ENCODE data around the gene BAHD1. TPM values are rescaled to one million over a fixed set of nuclear protein-coding genes. Genes with fewer than 3 reads are reported as not detected.

The BAHD1 gene
- total RNA-seq, 2 experiments from 2014 or later = 9.9 to 11.7 TPM

DNA sequence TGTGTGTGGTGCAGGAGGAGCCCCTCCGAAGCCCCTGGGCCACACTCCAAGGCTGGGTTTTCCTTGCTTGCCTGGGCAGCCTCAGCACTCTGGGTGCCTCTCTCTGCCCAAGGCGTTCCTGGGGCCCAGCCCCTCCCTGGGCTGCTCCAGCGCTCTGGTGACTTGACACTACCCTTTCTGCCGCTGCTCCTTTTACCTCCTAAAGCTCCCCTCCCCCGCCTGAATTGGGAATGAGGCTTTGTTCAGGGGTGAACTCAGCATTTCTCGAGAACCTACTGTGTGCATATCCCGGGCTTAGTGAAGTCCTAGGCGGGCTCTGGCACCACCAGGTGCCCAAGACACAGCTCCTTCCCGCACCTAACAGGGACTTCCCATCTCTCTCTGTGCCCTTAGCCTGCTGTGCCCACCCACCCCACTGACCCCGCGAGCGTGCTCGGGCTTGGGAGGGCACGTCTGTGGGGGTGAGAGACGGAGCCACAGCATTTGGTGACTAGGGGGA is 1.2 kb upstream of the BAHD1 start:
- CTCF ChIA-PET = interaction anchor here (0.9 to 2.7 kb wide), 5 partner anchors 14 to 129 kb away, joined by 3 to 9 read pairs (median 4); partner anchors contain the start of gene RPUSD2
- H3K27ac Mint-ChIP-seq = no peak overlapping the region
- no peaks in the 10 kb centered on the region for H3K9me3 Mint-ChIP-seq
- intact Hi-C loops (cut with micrococcal nuclease) = no loop called here
- peak overlapping the region; percentile 88 for H3K4me3 Mint-ChIP-seq
- peaks cover 53% of the 10 kb centered on the region for H3K4me1 Mint-ChIP-seq (ENCODE audit: low read depth)
- peaks cover 40% of the 10 kb centered on the region for H3K27me3 Mint-ChIP-seq (ENCODE audit: low read depth)
- H3K36me3 Mint-ChIP-seq (ENCODE audit: low read depth) = no peaks in the 10 kb centered on the region
- no peak for DNase-seq

DNA sequence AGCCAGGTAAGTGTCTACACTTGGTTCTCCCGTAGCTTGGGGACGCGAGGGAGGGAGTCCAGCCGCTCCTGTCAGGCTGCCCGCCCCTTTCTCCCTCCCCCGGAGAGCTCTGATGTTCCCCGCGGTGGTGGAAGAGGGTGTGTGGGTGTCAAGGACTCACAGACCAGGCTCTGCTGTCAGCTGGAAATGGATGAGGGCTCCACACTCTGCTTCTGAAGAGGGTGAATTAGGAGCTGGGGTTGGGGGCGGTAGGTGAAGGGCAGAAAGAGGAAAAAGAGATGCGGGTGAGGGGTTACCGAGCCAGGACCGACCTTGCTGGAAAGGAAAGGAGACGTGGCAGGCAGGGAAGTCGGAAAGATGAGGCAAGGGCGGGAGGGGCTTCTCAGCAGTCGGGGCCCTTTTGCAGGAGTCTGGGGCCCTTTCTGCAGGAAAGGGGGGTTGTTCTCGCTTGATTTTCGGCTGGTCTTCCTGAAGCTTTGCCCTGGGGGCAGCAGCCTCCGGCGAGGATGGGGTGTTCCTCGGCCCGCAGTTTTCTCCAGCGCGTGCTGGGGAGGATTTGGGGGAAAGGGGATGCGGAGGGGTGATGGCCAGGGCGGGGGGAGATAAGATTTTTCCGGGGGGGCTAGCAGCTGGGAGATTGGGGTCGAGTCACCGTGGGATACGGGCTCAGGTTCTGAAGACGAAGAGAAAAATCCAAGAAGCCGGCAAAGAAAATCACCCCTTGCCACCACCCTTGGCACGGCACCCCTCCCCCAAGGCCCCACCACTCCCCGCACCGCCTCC is 602 bp upstream of the BAHD1 start:
- CTCF ChIA-PET = interaction anchor here (0.7 to 2.7 kb wide), 8 partner anchors 9 to 331 kb away, joined by 3 to 9 read pairs (median 4); partner anchors contain the start of gene RPUSD2
- intact Hi-C loops (cut with micrococcal nuclease) = loop anchor here (1.0 to 2.0 kb wide), 2 partner anchors 53 to 155 kb away; partner anchors contain the start of gene KNL1
- DNase-seq = peak; percentile 36
- peaks cover 58% of the 10 kb centered on the region for H3K4me1 Mint-ChIP-seq (ENCODE audit: low read depth)
- no peaks in the 10 kb centered on the region for H3K9me3 Mint-ChIP-seq
- no peak overlapping the region for H3K27ac Mint-ChIP-seq
- peaks cover 40% of the 10 kb centered on the region for H3K27me3 Mint-ChIP-seq (ENCODE audit: low read depth)
- peak overlapping the region; percentile 88 for H3K4me3 Mint-ChIP-seq
- no peaks in the 10 kb centered on the region for H3K36me3 Mint-ChIP-seq (ENCODE audit: low read depth)

DNA sequence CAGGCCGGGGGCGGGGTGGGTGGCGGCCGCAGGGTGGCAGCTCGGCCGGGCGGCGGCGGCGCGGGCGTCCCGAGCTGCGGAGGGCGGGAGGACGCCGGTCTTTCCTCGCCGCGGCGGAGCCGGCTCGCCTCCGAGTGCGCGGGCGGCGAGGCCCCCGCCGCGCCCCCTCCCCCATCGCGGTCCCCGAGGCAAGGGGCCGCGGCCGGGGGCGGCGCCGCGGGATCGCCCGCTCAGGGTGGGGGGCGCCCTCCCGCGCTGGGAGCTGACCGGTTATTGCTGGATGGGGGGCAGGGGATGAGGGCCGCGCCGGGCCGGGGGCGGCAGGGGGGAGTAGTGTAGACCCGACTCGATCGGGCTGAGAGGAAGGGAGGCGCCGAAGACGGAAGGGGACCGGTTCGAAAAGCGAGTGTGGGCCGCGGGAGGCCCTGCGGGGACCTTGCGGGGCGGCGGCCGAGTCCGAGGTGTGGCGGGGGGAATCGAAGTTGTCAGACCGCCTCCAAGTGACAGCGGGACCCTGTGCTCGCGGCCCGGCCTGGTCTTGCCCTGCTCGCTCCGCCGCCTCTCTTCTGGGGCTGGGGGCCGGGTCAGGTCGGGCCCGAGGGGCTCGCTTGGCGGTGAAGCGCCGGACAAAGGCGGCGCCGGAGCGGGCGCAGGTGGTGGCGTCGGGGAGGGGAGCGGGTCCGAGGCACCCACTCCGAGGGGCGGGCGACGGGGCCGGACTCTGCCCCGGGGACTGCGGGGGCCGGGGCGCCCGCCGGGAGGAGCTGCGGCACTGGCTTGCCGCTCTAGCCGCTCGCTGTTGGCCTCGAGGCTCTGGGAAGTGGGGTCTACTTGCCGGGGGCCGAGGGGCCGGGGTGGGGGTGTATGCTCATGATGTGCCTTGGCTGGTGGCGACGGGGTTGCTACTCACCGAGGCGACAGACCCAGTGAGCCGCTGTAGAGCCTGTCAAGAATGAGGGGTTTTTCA is 1.1 kb downstream of the BAHD1 start:
- Mint-ChIP-seq H3K27ac (peak overlapping the region; percentile 54), H3K9me3 (no peaks in the 10 kb centered on the region), H3K4me1 (ENCODE audit: low read depth) (peaks cover 58% of the 10 kb centered on the region), H3K4me3 (peak overlapping the region; percentile 84), H3K27me3 (ENCODE audit: low read depth) (peaks cover 32% of the 10 kb centered on the region), H3K36me3 (ENCODE audit: low read depth) (no peaks in the 10 kb centered on the region)
- intact Hi-C loops (cut with micrococcal nuclease) = loop anchor here (1.0 to 2.0 kb wide), 5 partner anchors 10 to 153 kb away; partner anchors contain the start of genes CCDC32, CHST14 and KNL1
- peak; percentile 40 for DNase-seq
- CTCF ChIA-PET = interaction anchor here (0.7 to 2.6 kb wide), 11 partner anchors 8 to 163 kb away, joined by 3 to 21 read pairs (median 4); partner anchors contain the start of gene CHST14

DNA sequence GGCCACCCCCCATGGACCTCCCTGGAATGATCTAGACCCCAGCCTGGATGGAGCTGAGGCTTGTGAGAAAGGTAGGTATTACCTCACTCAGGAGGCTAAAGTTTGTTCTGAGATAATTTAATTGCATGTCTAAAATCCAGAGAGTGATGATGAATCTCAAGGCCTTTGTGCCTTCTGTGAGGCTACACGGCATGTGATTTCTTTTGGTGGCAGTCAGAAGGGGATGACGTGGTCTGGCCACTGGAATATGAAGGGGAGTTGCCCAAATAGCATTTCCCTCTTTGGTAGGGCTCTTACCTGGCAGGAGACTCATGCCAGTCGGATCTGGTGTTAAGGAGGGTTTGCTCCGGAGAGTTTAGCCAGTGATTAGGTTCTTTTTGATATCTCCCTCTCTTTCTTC is 2.5 kb downstream of the BAHD1 start:
- Mint-ChIP-seq H3K27ac (no peak overlapping the region), H3K9me3 (no peaks in the 10 kb centered on the region), H3K27me3 (ENCODE audit: low read depth) (peaks cover 20% of the 10 kb centered on the region), H3K4me1 (ENCODE audit: low read depth) (peaks cover 51% of the 10 kb centered on the region), H3K36me3 (ENCODE audit: low read depth) (no peaks in the 10 kb centered on the region), H3K4me3 (no peak overlapping the region)
- CTCF ChIA-PET = interaction anchor here (0.6 to 2.6 kb wide), 10 partner anchors 11 to 390 kb away, joined by 3 to 21 read pairs (median 4); partner anchors contain the start of genes CHST14 and INAFM2
- DNase-seq = no peak
- intact Hi-C loops (cut with micrococcal nuclease) = loop anchor here (2.0 kb wide), 2 partner anchors 28 to 122 kb away; partner anchors contain the start of genes CCDC32 and CHST14

DNA sequence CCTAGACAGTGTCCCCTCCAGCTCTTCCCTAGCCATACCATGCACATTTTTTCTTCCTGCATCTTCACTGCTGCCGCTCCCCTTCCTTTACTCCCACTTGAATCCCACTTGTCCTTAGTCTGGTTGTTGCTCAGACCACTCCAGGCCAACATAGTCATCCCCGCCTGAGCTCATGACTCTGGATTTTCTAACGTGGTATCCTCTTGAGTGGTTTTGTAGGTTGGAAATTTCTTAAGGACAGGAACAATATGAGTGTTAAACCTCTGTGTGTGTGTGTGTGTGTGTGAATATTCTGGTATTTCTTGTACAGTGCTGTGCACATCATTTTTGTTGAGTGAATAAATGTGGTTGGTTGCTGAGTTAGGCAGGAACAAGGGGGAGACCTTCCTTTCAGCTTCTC is 3.1 kb downstream of the BAHD1 start:
- Mint-ChIP-seq H3K4me1 (ENCODE audit: low read depth) (peaks cover 52% of the 10 kb centered on the region), H3K4me3 (peak overlapping the region; percentile 2), H3K27me3 (ENCODE audit: low read depth) (peaks cover 14% of the 10 kb centered on the region), H3K36me3 (ENCODE audit: low read depth) (no peaks in the 10 kb centered on the region), H3K27ac (no peak overlapping the region), H3K9me3 (no peaks in the 10 kb centered on the region)
- CTCF ChIA-PET = interaction anchor here (0.9 to 2.6 kb wide), 3 partner anchors 11 to 64 kb away, joined by 3 to 21 read pairs (median 3); no protein-coding TSS in a partner anchor
- intact Hi-C loops (cut with micrococcal nuclease) = loop anchor here (2.0 kb wide), 2 partner anchors 27 to 121 kb away; partner anchors contain the start of genes CCDC32 and CHST14
- DNase-seq = no peak

DNA sequence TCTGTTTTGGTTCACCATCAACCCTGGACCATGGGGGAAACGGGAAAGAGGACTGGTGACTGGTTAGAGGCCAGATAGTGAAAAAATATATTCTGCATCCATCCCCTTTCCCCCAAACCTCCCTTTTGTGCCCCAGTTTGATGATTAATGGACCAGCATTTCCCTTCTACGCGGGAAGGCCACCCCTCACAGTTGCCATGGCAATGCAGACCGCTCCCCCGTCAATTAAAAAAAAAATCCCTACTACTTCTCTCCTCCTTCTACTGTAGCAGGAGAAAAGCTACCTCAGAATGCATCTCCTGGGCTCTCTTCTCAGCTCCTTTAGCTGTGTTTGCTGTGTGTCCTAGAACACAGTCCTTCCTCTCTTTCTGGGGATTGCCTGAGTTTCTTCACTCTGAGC is 4.0 kb downstream of the BAHD1 start:
- Mint-ChIP-seq H3K9me3 (no peaks in the 10 kb centered on the region), H3K4me3 (no peak overlapping the region), H3K27me3 (ENCODE audit: low read depth) (peaks cover 5% of the 10 kb centered on the region), H3K36me3 (ENCODE audit: low read depth) (no peaks in the 10 kb centered on the region), H3K4me1 (ENCODE audit: low read depth) (peaks cover 54% of the 10 kb centered on the region), H3K27ac (no peak overlapping the region)
- no peak for DNase-seq
- intact Hi-C loops (cut with micrococcal nuclease) = no loop called here
- CTCF ChIA-PET = interaction anchor here (0.7 to 2.6 kb wide), 3 partner anchors 25 to 120 kb away, joined by 3 to 21 read pairs (median 4); partner anchors contain the start of gene CCDC32

DNA sequence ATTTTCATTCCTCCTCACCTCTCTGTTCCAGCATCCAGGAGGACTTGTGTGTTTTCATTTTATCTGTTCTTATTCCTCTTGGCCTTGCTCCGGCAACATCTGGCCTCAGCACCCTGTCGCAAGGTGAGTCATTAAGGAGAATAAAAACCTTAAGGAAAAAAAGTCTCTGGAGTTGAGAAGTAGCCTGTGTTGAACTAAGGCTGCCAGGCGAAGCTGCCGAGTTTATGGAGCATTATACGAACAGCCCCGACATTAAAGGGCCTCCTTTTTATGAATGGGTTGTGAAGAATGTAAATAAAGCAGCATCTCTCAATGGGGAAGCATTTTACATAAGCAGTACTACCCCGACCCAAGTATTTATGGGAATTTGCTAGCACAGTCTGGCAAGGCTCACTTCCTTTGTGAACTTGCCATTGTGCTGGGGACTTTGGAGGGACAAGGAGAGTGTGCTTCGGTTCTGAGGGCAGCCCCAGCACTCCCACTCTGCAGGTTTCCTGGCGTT is 4.7 kb downstream of the BAHD1 start:
- Mint-ChIP-seq H3K36me3 (ENCODE audit: low read depth) (no peaks in the 10 kb centered on the region), H3K27ac (peak overlapping the region; percentile 50), H3K9me3 (no peaks in the 10 kb centered on the region), H3K27me3 (ENCODE audit: low read depth) (no peaks in the 10 kb centered on the region), H3K4me3 (no peak overlapping the region), H3K4me1 (ENCODE audit: low read depth) (peaks cover 57% of the 10 kb centered on the region)
- intact Hi-C loops (cut with micrococcal nuclease) = no loop called here
- CTCF ChIA-PET = interaction anchor here (0.7 to 1.4 kb wide), 3 partner anchors 24 to 119 kb away, joined by 3 to 4 read pairs (median 3); partner anchors contain the start of gene CCDC32
- DNase-seq = no peak

DNA sequence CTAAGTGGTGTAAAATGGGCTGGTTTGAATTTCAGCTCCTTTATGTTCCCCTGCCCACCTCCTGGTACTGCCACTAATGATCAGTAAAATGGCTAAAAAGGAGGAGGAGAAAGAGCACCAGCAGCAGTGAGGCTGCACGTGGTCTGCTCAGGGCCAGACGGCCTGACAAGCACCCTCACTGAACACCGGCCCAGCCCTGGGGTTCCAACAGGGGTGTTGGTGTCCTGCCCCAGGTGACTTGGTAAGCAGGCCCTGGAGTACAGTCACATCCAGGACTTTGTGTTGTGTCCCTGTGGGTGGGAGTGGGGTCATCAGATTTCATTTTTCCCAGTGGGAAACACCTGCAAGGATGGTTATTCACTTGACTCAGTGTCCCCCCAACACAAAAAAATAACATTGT is 5.4 kb downstream of the BAHD1 start:
- no peak overlapping the region for H3K4me3 Mint-ChIP-seq
- intact Hi-C loops (cut with micrococcal nuclease) = no loop called here
- H3K36me3 Mint-ChIP-seq (ENCODE audit: low read depth) = no peaks in the 10 kb centered on the region
- H3K9me3 Mint-ChIP-seq = no peaks in the 10 kb centered on the region
- H3K4me1 Mint-ChIP-seq (ENCODE audit: low read depth) = peaks cover 61% of the 10 kb centered on the region
- CTCF ChIA-PET = interaction anchor here (1.0 to 1.4 kb wide), 3 partner anchors 67 to 119 kb away, joined by 3 to 4 read pairs (median 3); partner anchors contain the start of gene CCDC32
- DNase-seq = no peak
- H3K27ac Mint-ChIP-seq = peak overlapping the region; percentile 50
- no peaks in the 10 kb centered on the region for H3K27me3 Mint-ChIP-seq (ENCODE audit: low read depth)

DNA sequence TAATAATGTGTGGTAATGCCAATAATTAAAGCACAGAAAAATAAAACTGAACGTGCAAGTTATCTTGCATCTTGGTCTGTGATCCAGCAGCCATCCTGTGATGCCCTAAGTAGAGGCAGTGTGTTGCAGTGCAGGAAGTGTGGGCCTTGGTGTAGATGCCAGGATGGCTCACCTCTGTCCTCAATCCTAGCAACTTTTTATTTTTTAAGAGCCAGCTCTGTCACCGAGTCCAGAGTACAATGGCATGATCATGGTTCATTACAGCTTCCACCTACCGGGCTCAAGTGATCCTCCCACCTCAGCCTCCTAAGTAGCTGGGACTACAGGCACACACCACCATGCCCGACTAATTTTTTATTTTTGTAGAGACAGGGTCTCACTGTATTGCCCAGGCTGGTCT is 7.6 kb downstream of the BAHD1 start:
- intact Hi-C loops (cut with micrococcal nuclease) = no loop called here
- CTCF ChIA-PET = interaction anchor here (0.6 to 0.7 kb wide), 3 partner anchors 59 to 295 kb away, joined by 3 to 4 read pairs (median 3); no protein-coding TSS in a partner anchor
- peaks cover 72% of the 10 kb centered on the region for H3K4me1 Mint-ChIP-seq (ENCODE audit: low read depth)

DNA sequence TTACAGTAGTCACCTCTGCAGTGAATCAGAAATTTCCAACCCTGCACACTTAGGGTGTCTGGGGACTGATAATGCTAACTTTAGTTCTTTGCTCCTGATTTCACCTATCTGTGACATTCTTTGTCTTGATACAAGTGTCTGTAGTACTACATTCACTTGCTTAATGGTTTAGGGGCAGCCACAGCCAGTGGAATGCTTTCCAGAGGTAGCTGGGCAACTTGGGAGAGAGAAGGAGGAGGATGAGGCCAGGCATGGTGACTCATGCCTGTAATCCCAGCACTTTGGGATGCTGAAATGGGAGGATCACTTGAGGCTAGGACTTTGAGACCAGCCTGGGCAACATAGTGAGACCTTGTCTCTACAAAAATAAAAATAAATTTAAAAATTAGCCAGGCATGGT is 8.5 kb downstream of the BAHD1 start:
- Mint-ChIP-seq H3K4me1 (ENCODE audit: low read depth) (peaks cover 72% of the 10 kb centered on the region), H3K27me3 (ENCODE audit: low read depth) (no peaks in the 10 kb centered on the region), H3K4me3 (no peak overlapping the region), H3K9me3 (no peaks in the 10 kb centered on the region), H3K36me3 (ENCODE audit: low read depth) (no peaks in the 10 kb centered on the region), H3K27ac (no peak overlapping the region)
- DNase-seq = no peak
- intact Hi-C loops (cut with micrococcal nuclease) = no loop called here
- CTCF ChIA-PET = interaction anchor here (0.6 to 1.2 kb wide), 2 partner anchors 9 to 54 kb away, joined by 4 to 8 read pairs; partner anchors contain the start of gene BAHD1

More for the DNA sequence above, 7.6 kb downstream of the BAHD1 start:
- no peaks in the 10 kb centered on the region for H3K9me3 Mint-ChIP-seq
- H3K27me3 Mint-ChIP-seq (ENCODE audit: low read depth) = no peaks in the 10 kb centered on the region
- no peak overlapping the region for H3K27ac Mint-ChIP-seq
- no peak for DNase-seq
- H3K36me3 Mint-ChIP-seq (ENCODE audit: low read depth) = no peaks in the 10 kb centered on the region
- no peak overlapping the region for H3K4me3 Mint-ChIP-seq

DNA sequence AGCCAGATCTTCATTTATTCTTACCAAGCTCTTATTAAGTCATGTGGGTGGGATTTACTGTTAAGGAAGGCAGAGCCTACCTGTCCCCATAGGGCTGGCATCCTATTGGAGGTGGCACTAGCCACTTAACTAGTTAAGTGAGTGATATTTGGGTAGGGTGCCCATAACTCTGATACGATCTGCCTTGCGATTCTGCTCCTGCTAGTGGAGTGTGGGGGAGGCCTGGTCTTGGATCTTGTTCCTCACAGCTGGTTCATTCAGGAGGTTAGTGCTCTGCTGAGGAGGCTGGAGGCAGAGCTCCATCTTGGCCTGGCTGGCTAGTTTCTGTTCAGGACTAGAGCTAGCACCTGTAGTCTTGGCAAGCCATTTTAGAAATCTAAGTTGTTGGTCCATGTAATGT is 9.3 kb downstream of the BAHD1 start:
- intact Hi-C loops (cut with micrococcal nuclease) = no loop called here
- Mint-ChIP-seq H3K4me3 (no peak overlapping the region), H3K4me1 (ENCODE audit: low read depth) (peaks cover 72% of the 10 kb centered on the region), H3K9me3 (no peaks in the 10 kb centered on the region), H3K36me3 (ENCODE audit: low read depth) (no peaks in the 10 kb centered on the region), H3K27ac (peak overlapping the region; percentile 1), H3K27me3 (ENCODE audit: low read depth) (no peaks in the 10 kb centered on the region)
- CTCF ChIA-PET = interaction anchor here (1.2 to 1.6 kb wide), 6 partner anchors 9 to 107 kb away, joined by 3 to 8 read pairs (median 4); partner anchors contain the start of gene BAHD1
- no peak for DNase-seq

Data from activated naive CD4-positive, alpha-beta T cell treated with anti-CD3 and anti-CD28 coated beads for 36 hours (primary cell).